Liver (tissue), 3 donors: ENCODE data around the gene IQSEC1.

Experiments
- ATF3 ChIP-seq: IDR thresholded peaks from 2 replicates; pipeline ENCODE4 v1.6.1; 2016; ENCODE audit warnings: antibody characterized with exemption
- CTCF ChIP-seq: fragments of 150-350 bp; IDR thresholded peaks from 2 replicates; pipeline ENCODE4 v1.5.1; 2017; ENCODE audit warnings: improper control_type of control experiment, low read depth, low read length; ENCODE audit not compliant: missing input control
- GABPA ChIP-seq, 2 donors: IDR thresholded peaks in 1 of 2; conservative IDR thresholded peaks in 1 of 2; 2 replicates each; pipeline ENCODE4 v1.6.1; 2016; ENCODE audit warnings: antibody characterized with exemption in 2 of 2, mild to moderate bottlenecking in 1 of 2, moderate library complexity in 1 of 2
- JUND ChIP-seq, 2 donors: IDR thresholded peaks; 2 replicates each; pipeline ENCODE4 v1.6.1; 2016; ENCODE audit warnings: antibody characterized with exemption in 2 of 2
- RAD21 ChIP-seq, 2 donors: IDR thresholded peaks; 2 replicates each; pipeline ENCODE4 v1.6.1; 2016; ENCODE audit warnings: antibody characterized with exemption in 2 of 2, mild to moderate bottlenecking in 2 of 2
- REST ChIP-seq: IDR thresholded peaks from 2 replicates; pipeline ENCODE4 v1.6.1; 2016; ENCODE audit warnings: antibody characterized with exemption, mild to moderate bottlenecking
- TAF1 ChIP-seq: conservative IDR thresholded peaks from 2 replicates; pipeline ENCODE4 v1.6.1; 2016; ENCODE audit warnings: antibody characterized with exemption, mild to moderate bottlenecking
- donor health status: healthy.
- donor health status: healthy.

- TF ChIP-seq CTCF, result no peak
- TF ChIP-seq REST, result no peak
- TF ChIP-seq GABPA (IDR thresholded peaks at IDR 0.05 in 1 of 2, conservative IDR thresholded peaks at IDR 0.05 in 1 of 2), result no peak
- no peak for TF ChIP-seq JUND (IDR thresholded peaks at IDR 0.05)
- no peak for TF ChIP-seq ATF3
- TF ChIP-seq RAD21 (IDR thresholded peaks at IDR 0.05), result no peak
- TF ChIP-seq TAF1, result no peak
These were observed 98.9 kb downstream of the IQSEC1 start for GRCh38 chr3:12974334-12974733.
